Amygdala (tissue), 56 donors: Measurements from ENCODE around the gene ADGRL2.
"Not testable (repeated sequence)": the region's sequence is repeated elsewhere in the genome, so short reads cannot be mapped to it uniquely, and the experiment has no call there.

Experiments
- DNase-seq, 56 donors: peaks; one replicate each; lab custom pipeline; 2025; lab: John Stamatoyannopoulos, UW

The ADGRL2 gene

DNA sequence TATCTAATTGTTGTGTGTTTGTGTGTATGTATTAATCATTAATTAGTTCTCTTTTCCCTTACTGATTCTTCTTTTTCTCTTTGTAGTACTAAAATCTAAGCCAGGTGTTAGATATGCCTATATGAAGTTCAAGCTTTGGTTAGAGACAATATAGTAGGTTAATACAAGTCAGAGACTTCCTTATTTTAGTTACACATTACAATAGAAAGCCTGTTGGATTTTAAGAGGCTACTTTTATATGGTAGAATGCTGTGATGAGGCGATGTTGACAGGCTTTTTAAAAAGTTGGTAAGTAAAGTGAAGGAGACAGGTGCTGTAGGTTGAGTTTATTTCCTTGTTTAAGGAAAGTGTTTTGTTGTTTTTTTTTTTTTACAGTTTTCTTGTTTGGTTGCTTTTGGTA, 45.9 kb downstream of the ADGRL2 start:
- DNase-seq: no peak

DNA sequence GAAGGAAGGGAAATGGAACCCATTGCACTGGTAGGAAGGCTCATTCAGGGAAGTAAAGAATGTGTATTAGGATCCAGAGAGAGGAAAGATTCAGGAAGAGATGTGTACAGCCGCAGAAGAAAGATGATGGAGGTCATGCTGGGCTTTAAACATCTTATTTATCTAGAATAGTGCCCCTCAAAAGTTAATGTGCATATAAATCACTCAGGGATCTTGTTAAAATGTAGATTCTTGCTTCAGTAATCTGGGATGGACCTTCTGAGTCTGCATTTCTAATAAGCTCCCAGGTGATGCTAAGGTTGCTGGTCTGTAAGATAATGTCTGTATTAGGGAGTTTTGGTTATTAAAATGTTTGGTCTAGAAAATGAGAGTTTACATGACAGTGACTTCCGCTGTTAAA, 46.3 kb downstream of the ADGRL2 start:
- DNase-seq: no peak

DNA sequence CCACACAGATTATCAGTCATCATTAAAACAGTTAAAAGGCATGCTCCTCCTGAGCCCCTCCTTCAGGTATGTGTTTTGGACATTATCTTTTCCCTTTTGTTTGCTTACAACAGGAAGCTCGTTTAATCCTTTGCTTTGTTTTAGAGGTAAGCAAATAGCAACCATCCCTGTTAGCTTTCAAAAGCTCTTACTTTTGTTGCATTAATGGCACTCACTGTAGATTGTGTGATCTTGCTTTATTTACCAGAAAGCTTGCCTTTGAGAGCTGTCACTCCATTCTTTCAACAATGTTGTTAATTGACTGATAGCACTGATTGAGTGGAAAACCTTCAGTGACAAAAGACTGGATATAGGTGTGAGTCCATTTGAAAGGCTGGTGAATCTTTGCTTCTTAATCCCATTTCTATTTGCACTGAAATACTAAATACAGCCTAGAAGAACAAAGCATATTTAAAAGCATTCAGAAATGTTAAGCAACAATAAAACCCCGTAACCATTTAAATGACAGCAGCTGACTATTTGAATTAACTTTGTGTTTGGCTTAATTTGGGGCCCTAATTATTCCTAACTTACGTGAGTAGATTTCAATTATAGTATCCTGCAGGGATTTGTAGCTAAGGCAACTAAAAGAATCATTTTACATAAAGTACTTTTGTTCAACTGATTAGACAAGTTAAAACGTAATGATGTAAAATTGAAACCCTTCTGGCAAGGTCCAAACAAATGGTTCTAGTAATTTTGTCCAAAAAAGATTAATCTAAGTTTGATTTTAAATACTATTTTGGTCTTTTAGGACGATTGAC, 48.3 kb downstream of the ADGRL2 start:
- DNase-seq: no peak

DNA sequence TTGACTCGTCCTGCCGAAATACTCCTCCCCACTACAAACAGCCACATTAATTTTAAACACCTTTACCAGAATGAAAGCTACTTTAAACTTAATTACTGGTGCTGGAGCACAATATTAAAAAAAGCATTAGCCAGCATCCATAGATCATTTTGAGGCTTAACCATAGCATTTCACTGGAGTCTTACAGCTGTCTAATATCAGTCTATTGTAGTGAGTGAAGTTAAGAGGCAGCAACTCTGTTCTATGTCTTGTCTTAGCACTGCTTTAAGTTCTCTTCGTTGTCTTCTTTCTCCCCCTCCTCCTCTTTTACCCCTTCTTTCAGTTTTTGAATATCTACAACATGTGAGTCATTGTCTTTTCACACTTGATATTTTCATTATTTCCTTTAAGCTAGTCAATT, 49.3 kb downstream of the ADGRL2 start:
- DNase-seq: no peak

DNA sequence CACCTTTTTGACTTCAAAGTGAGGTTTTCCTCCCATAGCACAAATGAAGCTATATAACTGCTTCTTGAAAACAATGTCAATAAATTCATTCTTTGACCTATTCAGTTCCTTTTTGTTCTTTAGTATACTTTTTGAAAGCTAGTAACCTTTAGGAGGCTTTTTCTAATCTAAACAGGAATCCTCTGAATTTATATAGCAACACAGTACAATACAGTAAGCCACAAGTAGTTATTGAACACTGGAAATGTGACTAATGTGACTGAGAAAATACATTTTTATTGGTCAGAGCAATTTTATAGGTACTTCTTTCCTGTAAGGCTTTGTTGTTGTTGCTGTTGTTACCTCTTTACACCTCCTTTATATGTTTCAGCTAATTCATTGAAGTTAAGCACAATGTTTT, 49.8 kb downstream of the ADGRL2 start:
- DNase-seq: no peak

DNA sequence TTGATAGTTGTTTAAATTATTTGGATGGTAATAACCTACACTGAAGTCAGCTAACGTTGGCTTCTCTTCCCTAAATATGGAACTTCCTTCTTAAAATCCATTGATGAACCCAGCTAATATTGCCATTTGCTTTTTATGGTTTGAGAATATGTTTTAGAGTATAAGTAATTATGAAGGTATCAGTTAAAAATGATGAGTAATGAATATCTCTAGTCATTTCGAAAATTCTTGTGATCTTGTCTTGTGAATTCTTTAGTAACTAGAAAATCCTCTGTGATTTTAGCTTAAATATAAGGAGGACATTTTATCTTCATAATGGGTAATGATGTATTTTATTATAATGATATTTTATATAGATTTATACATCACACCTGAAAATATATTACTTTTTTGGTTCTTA, 50.5 kb downstream of the ADGRL2 start:
- DNase-seq: no peak

DNA sequence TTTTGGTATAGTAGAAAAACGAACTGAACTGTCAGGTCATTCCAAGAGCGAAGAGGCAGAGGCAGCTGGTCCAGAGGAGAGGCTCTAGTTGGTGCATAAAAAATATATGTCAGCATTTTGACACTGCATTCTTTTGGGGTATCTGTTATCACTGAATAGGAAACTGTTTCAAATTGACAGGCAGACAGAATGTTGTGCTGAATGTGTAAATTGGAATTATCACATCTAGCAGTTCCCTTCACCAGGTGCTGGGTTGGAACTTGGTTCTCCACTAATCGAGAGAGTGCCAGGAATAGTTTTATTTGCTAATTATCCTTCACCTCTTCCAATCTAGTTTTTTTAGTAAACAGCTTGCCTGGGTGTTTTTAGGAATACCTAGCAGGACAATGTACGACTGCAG, 52.2 kb downstream of the ADGRL2 start:
- no peak for DNase-seq

DNA sequence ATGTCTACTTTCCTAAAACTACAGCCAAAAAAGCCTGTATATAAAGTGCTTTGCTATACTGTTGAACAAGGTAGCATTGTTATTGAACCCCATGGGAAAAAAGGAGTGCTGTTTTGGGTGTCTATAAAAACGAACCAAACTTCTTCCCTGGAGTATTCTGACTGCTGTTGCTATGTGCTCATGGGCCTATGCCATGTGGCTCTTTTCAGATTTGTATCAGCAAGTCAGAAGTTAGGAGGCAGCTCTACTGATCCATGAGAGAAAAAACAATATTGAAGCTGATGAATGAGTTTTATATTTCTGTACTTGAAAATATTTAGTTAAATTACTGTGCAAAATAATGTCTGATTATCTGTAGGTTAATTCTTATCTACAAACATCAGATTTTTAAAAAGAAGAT, 66.5 kb downstream of the ADGRL2 start:
- DNase-seq: no peak

DNA sequence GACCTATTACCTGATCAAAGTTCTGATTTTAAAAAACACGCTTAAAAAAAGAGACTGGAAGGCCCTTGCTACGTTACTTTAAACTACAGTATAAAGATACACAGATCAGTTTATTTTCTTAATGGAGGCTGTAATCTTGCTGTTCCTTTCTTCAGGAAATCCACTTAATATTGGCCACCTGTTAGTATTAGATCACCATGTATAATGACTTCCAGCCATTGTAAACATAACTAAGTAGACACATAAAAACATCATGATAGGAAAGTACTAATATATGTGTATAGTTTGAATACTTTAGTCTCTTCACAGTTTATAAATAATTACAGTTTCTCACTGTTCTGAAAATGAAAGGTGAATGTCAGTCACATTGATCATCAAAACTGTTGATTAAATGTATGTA, 68.6 kb downstream of the ADGRL2 start:
- DNase-seq: no peak

DNA sequence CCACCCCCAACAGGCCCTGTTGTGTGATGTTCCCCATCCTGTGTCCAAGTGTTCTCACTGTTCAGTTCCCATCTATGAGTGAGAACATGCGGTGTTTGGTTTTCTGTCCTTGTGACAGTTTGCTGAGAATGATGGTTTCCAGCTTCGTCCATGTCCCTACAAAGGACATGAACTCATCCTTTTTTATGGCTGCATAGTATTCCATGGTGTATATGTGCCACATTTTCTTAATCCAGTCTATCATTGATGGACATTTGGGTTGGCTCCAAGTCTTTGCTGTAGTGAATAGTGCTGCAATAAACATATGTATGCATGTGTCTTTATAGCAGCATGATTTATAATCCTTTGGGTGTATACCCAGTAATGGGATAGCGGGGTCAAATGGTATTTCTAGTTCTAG, 70.4 kb downstream of the ADGRL2 start:
- not testable (repeated sequence) for DNase-seq

DNA sequence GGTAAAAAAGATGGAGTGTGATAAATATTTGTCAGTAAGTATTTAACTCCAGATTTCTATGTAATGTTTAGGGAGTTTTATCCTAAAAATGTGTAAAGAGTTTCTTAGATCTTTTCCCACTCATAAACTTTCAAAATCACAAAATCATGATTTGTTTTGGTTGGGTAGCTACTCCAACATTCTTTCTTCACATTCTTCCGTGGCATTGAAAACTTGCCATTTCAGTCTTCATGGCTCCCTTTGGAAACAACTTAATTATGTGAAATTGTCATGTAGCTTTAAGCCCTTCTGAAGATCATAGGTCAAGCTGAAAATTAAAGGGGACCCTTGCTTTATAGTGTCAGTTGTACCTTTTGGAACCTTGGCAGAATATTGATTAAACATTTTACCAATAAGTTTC, 73.2 kb downstream of the ADGRL2 start:
- no peak for DNase-seq

DNA sequence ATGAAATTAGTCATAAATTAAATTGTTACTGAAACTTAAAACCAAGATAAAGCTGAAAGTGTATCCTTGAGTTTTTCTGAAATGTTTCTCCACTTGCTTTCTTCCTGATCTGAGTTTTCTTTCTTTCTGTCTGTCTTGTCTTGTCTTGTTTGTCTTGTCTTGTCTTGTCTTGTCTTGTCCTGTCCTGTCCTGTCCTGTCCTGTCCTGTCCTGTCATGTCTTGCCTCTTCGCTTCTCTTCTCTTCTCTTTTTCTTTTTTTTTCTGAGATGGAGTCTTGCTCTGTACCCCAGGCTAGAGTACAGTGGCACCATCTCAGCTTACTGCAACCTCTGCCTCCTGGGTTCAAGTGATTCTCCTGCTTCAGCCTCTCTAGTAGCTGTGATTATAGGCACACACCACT, 73.7 kb downstream of the ADGRL2 start:
- no peak for DNase-seq

DNA sequence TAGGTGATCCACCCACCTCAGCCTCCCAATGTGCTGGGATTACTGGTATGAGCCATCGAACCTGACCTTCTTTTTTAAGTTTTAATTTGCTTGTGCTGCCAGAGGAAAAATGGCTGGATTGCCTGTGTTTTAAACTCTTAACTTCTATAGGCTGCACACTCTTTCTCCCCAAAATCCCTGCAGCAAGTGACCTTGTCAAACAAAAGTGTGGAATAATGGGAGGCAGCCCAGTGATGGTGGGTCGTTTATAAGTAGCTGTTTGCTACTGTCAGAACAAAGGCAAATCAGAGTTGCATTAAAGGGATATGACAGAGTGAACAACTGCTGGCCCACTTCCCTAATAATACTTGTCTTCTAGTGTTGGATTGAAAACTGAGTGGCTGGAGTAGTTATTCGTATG, 74.2 kb downstream of the ADGRL2 start:
- no peak for DNase-seq

DNA sequence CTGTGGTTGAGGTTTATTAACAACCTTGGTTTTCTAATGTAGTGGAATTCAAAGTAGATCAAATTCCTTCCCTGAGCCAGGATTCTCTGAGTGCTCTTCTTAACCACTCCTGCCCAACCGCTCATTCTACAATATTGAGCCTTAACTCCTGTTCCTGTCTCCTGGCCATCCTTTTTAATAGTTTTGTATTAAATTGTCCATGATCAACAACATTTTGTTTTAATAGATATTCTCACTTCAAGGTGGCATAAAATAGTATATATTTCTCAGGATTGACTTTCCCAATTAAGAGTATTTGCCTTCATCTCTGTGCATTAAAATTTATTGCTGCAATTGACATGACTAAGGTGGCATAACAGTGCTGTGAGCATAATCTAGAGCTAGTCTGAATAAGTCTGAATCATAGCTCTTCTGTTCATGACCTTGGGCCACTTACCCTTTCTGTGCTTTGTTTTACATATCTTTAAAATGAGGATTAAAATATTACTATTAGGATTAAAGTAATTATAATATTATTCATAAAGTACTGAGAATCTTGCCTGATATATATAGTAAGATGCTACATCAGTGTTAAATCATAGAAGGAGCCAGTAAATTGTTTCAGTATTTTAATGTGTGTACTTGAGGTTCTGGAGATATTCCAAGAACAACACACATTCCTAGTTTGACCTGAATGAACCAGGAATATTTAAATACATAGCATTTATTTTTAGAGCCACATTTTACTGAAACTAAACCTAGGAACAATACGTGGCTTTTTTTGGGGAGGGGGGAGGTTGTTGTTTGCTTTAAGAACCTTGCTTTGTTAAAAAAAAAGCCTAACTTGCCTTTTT, 76.4 kb downstream of the ADGRL2 start:
- no peak for DNase-seq

DNA sequence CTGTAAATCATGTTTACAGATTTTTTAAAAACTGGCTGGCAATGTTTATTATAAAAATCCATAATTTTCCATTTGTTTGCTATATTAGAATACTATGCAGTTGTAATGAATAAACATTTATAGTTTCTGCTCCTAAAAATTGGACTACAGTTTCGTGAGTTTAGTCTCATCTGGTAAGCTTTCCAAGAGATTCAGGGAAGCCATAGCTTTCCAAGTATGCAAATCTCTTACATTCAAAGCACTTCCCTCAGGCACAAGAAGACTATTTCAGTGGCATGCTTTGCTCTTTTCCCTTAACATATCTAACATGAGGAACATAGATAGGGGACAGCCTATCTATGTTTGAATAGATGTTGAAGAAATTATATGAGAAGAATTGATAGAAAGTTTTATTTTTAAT, 77.2 kb downstream of the ADGRL2 start:
- no peak for DNase-seq

DNA sequence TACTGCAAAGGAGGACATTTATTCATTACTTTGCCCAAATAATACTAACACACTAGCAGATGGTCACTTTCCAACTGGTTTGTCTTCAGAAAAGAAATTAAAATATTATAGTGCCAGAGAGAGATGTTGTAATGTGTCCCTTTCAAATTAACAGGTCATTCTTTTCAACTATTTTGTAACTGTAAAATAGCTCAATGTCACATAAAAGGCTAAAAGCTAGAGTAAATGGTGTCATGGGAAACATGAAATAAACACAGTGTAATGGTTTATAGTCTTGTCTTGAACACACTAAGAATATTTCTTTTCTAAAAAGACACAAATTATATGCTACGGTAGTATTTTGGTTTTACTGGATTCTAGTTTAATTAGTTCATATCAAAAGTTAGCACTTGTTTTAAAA, 77.8 kb downstream of the ADGRL2 start:
- no peak for DNase-seq

DNA sequence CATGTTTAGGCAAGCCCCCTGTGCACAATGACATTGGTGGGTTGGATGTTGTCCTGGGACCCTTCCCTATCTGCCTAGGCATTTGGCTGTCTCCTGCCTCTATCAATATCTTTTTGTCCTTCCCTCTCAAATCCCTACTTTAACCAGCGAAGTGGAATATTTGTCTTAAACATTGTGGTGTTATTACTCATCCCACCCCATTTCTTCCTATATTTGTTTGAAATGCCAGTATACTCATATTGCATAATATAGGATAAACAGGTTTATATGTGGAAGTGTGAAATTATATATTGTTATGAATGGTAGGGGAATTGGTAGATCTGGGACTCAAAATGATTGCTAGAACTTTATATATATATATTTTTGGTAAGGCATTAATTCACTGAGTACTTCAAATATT, 80.0 kb downstream of the ADGRL2 start:
- no peak for DNase-seq

DNA sequence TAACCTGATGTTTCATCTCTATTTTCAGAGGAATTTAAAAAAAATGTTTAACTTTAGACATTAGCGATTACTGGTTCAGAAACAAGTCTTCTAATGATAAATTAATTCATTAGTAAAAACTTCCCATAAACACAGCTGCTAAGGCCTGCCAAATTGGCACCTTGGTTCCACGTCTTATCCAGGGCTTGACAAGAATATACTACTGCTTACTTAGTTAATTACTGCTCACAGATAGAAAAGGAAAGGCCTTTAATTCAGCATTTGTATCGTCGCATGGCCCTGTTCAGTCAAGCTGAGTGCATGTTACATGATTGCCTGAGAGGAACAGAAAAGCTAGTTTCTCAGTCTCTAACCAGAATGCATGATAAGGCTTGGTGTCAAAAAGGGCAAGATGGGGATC, 84.6 kb downstream of the ADGRL2 start:
- no peak for DNase-seq

DNA sequence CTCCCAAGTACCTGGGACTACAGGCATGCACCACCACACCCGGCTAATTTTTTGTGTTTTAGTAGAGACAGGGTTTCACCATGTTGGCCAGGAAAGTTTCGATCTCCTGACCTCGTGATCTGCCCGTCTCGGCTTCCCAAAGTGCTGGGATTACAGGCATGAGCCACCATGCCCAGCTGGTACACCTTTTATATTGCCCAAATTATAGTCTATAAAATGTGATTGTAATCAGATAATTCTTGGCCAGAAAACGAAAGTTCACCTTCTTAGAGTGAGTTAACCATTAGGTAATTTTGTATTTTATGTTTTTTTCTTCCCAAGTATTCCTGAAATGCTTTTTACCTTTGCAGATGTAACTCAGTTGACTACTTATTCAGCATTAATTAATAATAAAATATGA, 85.6 kb downstream of the ADGRL2 start:
- DNase-seq: not testable (repeated sequence)

DNA sequence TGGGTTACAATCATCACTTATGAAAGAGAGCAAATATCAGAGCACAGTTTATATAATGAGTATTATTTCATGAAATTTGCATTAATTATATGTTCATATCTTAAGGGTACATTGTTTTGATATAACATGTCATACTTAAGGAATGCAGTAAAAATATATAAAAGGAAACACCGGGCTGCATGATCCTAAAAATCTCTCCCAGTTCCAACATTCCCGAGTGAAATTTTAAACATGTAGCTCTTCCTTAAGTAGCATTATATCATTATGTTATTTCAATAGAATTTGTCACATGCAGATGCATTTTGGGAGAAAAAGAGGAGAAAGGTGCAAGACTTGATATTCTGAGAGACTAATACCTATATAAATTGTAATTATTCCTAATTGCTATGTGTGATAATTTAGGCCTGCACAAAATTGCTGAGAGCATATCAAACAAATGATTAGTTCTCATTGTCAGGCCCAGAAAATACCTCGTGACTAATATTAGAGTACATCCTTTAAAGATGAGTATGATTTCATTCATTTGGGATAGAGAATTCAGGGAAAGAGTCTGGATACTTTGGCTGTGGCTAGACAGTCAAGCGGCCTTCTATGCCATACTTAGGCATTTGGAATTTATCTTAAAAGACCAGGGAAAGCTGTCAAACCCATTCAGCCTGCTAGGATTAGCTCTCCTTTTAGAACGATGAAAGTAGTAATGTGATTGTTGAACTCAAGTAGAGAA, 86.8 kb downstream of the ADGRL2 start:
- no peak for DNase-seq

DNA sequence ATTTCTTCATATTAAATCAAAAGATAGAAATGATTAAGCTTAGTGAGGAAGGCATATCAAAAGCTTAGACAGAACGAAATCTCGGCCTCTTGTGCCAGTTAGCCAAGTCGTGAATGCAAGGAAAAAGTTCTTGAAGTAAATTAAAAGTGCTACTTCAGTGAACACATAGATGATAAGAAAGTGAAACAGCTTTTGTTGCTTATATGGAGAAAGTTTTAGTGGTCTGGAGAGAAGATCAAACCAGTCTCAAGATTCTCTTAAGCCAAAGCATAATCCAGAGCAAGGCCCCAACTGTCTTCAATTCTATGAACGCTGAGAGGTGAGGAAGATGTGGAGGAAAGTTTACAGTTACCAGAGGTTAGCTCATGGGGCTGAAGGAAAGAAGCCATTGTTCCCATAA, 88.4 kb downstream of the ADGRL2 start:
- no peak for DNase-seq
